GM12891 (cell line): ENCODE results near the gene BACH1.

Experiments used
- DNase-seq: peaks from one replicate; pipeline ENCODE4 v3.0.0; 2011; ENCODE audit warnings: low spot score; ENCODE audit not compliant: insufficient read length
- FAIRE-seq: peaks from 2 replicates; lab custom pipeline; 2011; peaks lifted over from hg19 to GRCh38; lab: Jason Lieb, UNC
- PAX5 ChIP-seq: IDR thresholded peaks from 2 replicates; pipeline ENCODE4 v1.6.1; 2011; ENCODE audit warnings: low read length, moderate library complexity, mild to moderate bottlenecking; ENCODE audit not compliant: insufficient read depth, severe bottlenecking
- POLR2A ChIP-seq: IDR thresholded peaks from 2 replicates; pipeline ENCODE4 v1.6.1; 2011; ENCODE audit warnings: low read depth, low read length, control low read depth
- POLR2AphosphoS5 ChIP-seq: IDR thresholded peaks from 2 replicates; pipeline ENCODE4 v1.6.1; 2011; ENCODE audit warnings: low read depth, low read length, control low read depth
- POU2F2 ChIP-seq: IDR thresholded peaks from 2 replicates; pipeline ENCODE4 v1.6.1; 2011; ENCODE audit warnings: low read depth, mild to moderate bottlenecking, control low read depth, low read length, moderate library complexity
- SPI1 ChIP-seq: IDR thresholded peaks from 2 replicates; pipeline ENCODE4 v1.6.1; 2011; ENCODE audit warnings: low read depth, low read length, control low read depth
- TAF1 ChIP-seq: IDR thresholded peaks from 2 replicates; pipeline ENCODE4 v1.6.1; 2011; ENCODE audit warnings: low read depth, low read length, control low read depth

The BACH1 gene

GRCh38 chr21:29290240-29290639, 8.5 kb upstream of the BACH1 start:
- TF ChIP-seq POU2F2 (no peak), POLR2AphosphoS5 (no peak), SPI1 (no peak), TAF1 (no peak), POLR2A (no peak), PAX5 (no peak)
- FAIRE-seq (no peak), DNase-seq (no peak)

GRCh38 chr21:29293495-29293894, 5.2 kb upstream of the BACH1 start:
- no peak for DNase-seq
- FAIRE-seq: peak; percentile 66

GRCh38 chr21:29295066-29295650, 3.6 kb upstream of the BACH1 start:
- FAIRE-seq (no peak), DNase-seq (no peak)
- 0 out of 2 replicates have a peak, but pooled peaks have one; percentile 40 for TF ChIP-seq POU2F2
- TF ChIP-seq TAF1: no peak
- TF ChIP-seq SPI1: 0 out of 2 replicates have a peak, but pooled peaks have one; percentile 27

More at GRCh38 chr21:29293495-29293894, 5.2 kb upstream of the BACH1 start:
- TF ChIP-seq POLR2A: no peak
- no peak for TF ChIP-seq POU2F2
- no peak for TF ChIP-seq PAX5
- TF ChIP-seq SPI1: peak; percentile 82
- no peak for TF ChIP-seq TAF1

- FAIRE-seq (no peak), DNase-seq (no peak)
- TF ChIP-seq PAX5 (no peak), POLR2A (no peak), TAF1 (no peak), POU2F2 (no peak), POLR2AphosphoS5 (no peak), SPI1 (no peak)
Measured at GRCh38 chr21:29296446-29296845, 2.3 kb upstream of the BACH1 start.

GRCh38 chr21:29297483-29298347, 1.0 kb upstream of the BACH1 start:
- no peak for FAIRE-seq
- TF ChIP-seq PAX5: no peak
- no peak for TF ChIP-seq TAF1
- TF ChIP-seq POLR2A: no peak
- TF ChIP-seq SPI1: no peak
- no peak for TF ChIP-seq POLR2AphosphoS5
- TF ChIP-seq POU2F2: no peak
- no peak for DNase-seq

GRCh38 chr21:29299046-29299915, 559 bp downstream of the BACH1 start:
- peak; percentile 87 for FAIRE-seq
- TF ChIP-seq POLR2AphosphoS5: no peak; the same call in 1 of the 2 replicates
- TF ChIP-seq SPI1: no peak
- TF ChIP-seq POLR2A: peak; percentile 43; the same call in 1 of the 2 replicates
- peak; percentile 30; the same call in 1 of the 2 replicates for TF ChIP-seq TAF1
- no peak for TF ChIP-seq PAX5
- 0 out of 2 replicates have a peak, but pooled peaks have one; percentile 38 for TF ChIP-seq POU2F2
- DNase-seq: peak; percentile 27

GRCh38 chr21:29299916-29300806, 1.4 kb downstream of the BACH1 start:
- DNase-seq (no peak), FAIRE-seq (peak; percentile 33)
- TF ChIP-seq SPI1: no peak
- TF ChIP-seq POU2F2: peak; percentile 89
- no peak for TF ChIP-seq POLR2A
- TF ChIP-seq TAF1: peak; percentile 29; the same call in 1 of the 2 replicates
- peak; percentile 56; the same call in 1 of the 2 replicates for TF ChIP-seq POLR2AphosphoS5
- no peak for TF ChIP-seq PAX5

- DNase-seq (no peak), FAIRE-seq (peak; percentile 77)
- TF ChIP-seq POLR2A (no peak), PAX5 (no peak), POLR2AphosphoS5 (no peak), POU2F2 (no peak), TAF1 (no peak), SPI1 (no peak)
Measured at GRCh38 chr21:29300807-29301138, 2.1 kb downstream of the BACH1 start.
